IPS-11a (cell line): ENCODE measurements around the gene SMIM31.

ENCODE experiments used
- H3K4me3 ChIP-seq: one replicate; pipeline ENCODE4 v1.5.1; 2013; ENCODE audit warnings: low read depth, low read length, control low read depth

The SMIM31 gene

GRCh38 chr4:164753873-164754488, at the start of gene SMIM31:
SMIM31 (plus strand) TSS chr4:164754131; CDS start chr4:164770444, 16,313 bp downstream.
- H3K4me3 ChIP-seq = no peak within 1 kb of the TSS

DNA sequence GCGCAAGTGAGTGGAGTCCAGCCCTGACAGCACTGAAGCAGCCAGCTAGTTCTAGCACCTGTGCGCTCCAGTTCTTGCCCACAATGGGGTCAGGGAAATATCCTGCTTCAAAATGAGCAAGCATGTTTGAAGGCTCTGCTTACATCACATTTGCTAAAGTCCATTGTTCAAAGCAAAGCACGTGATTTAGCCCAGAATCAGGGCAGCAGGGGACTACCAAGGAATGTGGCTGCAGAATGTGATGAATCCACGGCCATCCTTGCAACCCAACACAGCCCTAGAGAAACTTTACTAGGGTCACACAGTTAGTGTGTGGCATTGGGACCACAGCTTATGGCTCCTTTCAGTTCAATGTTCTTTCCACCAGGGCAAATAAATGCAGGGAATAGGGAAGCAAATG, 47.3 kb upstream of the SMIM31 start:
- no peak overlapping the region for H3K4me3 ChIP-seq

DNA sequence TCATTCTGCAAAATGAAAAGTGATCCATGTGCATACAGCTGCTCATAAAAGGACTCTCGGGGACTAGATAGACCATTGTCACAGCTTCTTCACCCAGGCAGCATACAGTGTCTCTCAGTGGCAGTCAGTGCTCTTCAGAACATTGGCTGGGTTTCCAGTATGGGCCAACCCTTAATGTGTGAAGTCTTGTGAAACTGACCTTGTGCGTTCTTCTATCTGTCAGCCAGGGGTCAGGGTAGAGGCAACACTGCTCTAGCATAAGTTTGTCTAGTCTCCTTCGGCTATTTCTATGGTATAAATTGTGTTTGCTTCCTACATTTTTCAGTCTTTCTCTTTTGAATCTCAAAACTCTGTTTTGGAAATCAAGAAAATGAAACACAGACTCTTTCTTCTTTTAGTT, 37.0 kb upstream of the SMIM31 start:
- no peak overlapping the region for H3K4me3 ChIP-seq

- H3K4me3 ChIP-seq = no peak overlapping the region
Measured at GRCh38 chr4:164718827-164719226, 35.1 kb upstream of the SMIM31 start.

DNA sequence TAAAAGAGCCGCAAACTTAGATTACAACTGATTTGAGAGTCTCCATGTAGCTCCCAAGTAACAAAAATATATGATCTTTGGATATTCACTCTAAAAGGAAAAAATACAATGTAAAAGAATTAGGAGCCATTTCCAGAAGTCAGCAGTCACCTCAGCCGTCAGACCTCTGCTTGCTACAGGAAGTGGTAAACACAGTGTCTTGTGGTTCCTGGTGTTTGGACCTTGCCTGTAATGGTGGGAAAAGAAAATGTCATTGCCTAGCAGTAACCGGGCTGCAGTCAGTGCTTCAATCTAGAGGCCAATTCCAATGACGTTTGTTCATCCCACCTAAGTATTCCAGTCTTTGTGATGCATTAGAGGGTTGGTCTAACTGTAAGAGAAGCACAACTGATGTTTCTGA, 28.9 kb upstream of the SMIM31 start:
- no peak overlapping the region for H3K4me3 ChIP-seq

GRCh38 chr4:164730705-164731393, 23.1 kb upstream of the SMIM31 start:
- no peak overlapping the region for H3K4me3 ChIP-seq

DNA sequence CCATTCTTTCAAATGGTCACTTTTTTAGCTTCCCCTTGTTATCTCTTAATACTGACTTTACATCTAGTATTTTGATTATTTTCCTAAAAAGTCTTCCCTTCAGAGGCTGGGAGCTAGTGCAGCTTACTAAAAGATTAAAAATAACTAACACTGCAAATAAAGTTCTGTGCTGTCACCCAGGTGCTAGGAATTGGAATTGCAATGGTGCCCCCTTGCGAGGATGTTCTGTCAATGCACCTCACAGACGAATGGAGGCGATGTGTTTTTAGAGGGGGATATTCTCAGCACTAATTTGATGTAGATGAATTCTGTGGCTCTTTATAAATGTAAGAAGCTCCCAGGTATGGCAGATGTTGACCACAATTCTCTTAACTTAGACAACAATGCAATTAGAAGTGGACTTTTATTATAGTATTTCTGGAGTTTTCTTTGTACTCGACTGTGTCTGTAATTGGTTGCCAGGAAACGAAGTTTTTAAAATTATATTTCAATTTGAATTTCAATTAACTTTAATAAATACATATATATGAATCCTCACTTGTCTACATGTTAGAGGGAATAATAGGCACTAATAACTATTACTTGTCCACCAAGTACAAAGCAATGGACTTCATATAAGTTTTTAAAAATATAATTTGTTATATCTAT, 22.0 kb upstream of the SMIM31 start:
- H3K4me3 ChIP-seq = no peak overlapping the region

DNA sequence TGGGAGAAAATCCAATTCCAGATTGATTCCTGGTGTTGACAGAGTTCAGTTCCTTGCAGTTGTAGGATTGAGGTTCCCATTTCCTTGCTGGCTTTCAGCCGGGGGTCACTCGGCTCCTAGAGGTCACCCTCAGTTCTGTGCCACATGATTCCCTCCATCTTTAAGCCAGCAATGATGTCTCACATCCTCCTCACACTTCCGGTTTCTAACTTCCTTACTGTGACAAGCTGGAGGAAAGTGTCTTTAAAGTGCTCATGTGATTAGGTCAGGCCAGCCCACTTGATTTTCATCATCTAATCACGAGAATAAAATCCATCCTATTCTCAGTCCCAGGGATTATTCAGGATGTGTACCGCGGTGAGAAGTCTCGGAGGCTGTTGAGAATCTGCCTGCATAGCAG, 19.4 kb upstream of the SMIM31 start:
- H3K4me3 ChIP-seq = no peak overlapping the region

- H3K4me3 ChIP-seq = no peak overlapping the region
Measured at GRCh38 chr4:164748375-164748774, 5.6 kb upstream of the SMIM31 start.

- no peak overlapping the region for H3K4me3 ChIP-seq
Measured at GRCh38 chr4:164755432-164755831, 1.5 kb downstream of the SMIM31 start.

DNA sequence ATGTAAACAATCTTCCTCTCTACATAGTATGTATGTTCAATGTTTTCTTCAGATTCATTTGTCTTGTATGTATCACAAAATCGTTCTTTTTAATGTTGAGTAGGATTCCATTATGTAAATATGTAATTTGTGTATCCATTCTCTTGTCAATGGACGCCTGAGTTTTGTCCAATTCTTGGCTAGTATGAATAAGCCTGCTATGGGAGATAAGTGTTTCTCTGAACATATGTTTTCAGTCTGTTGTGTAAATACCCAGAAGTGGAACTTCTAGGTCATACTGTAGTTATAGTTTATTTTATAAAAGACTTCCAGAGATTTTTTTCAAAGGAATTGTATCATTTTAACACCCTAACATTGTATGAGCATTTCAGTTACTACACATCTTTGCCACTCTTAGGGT, 2.8 kb downstream of the SMIM31 start:
- no peak overlapping the region for H3K4me3 ChIP-seq

DNA sequence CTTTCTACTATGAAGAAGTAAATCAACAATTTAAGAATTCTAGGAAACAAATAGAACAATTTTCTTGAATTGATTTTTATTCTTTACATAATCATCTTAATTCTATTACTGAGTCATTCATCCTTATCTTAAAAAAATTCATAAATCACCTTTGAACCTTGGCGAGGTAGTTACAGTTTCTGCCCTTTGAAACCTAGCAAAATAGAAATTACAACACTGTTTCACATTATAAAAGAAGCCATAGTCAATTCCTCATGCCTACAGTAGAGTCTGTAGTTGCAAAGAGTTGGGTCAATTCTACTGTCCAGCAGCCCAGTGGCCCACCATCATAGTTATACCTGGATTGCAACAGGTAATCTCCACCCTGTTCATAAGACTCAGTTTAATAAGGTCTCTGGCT, 7.3 kb downstream of the SMIM31 start:
- H3K4me3 ChIP-seq = no peak overlapping the region

- no peak overlapping the region for H3K4me3 ChIP-seq
Measured at GRCh38 chr4:164761746-164762275, 7.9 kb downstream of the SMIM31 start.

DNA sequence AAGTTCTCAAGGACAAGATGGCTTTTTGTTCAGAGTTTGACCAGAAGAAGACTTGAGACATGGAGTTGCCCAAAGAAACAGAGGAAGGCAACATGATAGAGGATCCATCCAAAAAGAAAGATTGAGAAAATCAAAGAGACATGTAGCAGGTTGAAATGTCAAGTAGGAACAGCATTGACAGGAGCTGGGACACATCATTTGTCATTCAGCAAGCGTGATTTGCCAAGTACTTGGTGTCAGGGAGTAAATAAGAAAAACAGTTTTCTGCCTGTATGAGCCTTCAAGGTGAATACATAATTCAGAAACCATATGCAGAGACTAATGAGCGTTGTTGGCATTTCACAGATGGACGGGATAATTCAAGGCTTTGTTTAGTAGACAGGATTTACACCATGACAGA, 11.2 kb downstream of the SMIM31 start:
- H3K4me3 ChIP-seq = no peak overlapping the region

DNA sequence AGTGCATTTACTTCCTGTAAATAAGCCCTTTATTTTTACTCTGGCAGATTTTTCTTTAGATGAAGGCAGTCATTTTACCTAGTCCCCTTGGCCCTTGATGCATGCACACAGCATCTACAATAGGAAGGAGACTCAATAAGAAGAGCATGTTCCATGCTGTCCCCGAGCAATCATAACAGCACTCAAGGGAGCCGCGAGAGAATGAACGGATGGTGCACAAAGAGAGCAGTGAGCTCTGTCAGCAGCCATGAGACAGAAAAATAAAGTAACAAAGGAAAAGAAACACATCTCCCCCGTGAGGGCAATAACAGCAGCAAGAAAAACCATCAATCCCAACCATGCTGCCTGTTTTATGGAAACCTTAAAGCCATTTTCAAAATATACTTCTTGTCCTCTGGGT, 11.9 kb downstream of the SMIM31 start:
- H3K4me3 ChIP-seq = no peak overlapping the region

- H3K4me3 ChIP-seq = no peak overlapping the region
Measured at GRCh38 chr4:164768516-164768915, 14.6 kb downstream of the SMIM31 start.

- H3K4me3 ChIP-seq = no peak overlapping the region
Measured at GRCh38 chr4:164770010-164770724, 16.2 kb downstream of the SMIM31 start.

DNA sequence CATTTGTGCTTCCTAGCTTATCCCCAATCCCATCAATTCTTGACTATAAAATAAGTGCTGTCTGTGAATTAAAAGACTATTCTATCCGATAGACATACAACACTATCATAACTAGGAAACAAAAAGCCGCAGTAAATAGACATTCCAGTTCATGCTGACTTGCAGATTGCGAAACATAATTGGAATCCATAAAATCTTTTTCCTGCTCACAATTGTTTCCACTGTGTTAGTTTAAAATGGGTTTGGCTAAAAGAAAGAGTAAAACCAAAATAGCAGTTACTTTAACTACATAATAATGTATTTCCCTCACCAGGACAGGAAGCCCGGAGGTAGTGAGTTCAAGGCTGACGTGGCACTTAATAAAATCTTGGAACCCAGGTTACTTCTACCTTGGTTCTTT, 17.2 kb downstream of the SMIM31 start:
- H3K4me3 ChIP-seq = no peak overlapping the region

GRCh38 chr4:164772076-164772475, 18.1 kb downstream of the SMIM31 start:
- no peak overlapping the region for H3K4me3 ChIP-seq

DNA sequence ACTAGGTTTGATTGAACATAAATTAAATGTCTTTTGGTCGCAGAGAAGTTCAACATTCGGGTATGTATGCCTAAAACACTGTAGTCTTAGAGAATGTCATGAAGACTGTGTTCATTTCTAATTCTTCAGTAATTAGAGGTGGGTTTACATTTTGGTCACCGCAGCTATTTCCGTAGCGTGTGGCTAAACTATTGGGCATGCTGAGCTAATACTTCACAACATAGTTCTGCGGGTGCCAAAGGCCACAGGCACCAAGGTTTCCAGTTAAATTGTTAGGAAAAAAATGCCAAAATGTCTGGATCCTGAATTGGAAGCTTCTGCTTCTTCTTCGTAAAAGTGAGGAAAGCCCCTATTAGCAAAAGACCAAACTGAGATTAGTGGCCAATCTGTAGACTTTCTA, 25.1 kb downstream of the SMIM31 start:
- no peak overlapping the region for H3K4me3 ChIP-seq

DNA sequence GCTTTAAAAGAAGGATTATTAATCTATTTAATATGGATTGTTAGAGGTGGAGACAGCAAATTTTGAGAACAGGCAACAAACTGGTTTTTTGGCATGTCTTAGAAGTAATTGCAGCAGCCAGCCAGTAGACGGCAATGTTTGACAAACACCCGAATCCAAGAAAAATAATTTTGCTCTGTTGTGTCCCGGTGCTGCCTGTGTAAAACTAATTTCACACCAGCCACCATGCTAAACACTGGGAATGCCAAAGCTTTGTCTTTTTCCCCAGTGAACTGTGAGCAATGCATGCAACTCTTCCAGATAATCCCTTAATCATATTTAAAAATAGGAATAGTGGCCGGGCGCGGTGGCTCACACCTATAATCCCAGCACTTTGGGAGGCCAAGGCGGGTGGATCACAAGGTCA, 25.9 kb downstream of the SMIM31 start:
- H3K4me3 ChIP-seq = no peak overlapping the region
